Mesenchymal stem cell (in vitro differentiated cells and primary cell): ENCODE measurements around the gene P4HA3.

Source experiments
- DNase-seq: peaks from one replicate; pipeline ENCODE4 v3.0.0-alpha.2; 2013
- H2AFZ ChIP-seq: one replicate; pipeline ENCODE4 v1.6.1; 2013; ENCODE audit warnings: low read depth, mild to moderate bottlenecking, control low read depth, inconsistent platforms, low read length, moderate library complexity
- H2AK5ac ChIP-seq: 2 replicates; pipeline ENCODE4 v1.6.1; 2013; ENCODE audit warnings: low read length, moderate library complexity, mild to moderate bottlenecking, inconsistent platforms; ENCODE audit not compliant: severe bottlenecking
- H2BK120ac ChIP-seq: one replicate; pipeline ENCODE4 v1.6.1; 2013; ENCODE audit warnings: low read depth, mild to moderate bottlenecking, inconsistent platforms, low read length, moderate library complexity
- H2BK12ac ChIP-seq, 2 experiments: one replicate each; pipeline ENCODE4 v1.6.1; 2013; ENCODE audit warnings: inconsistent platforms in 2 of 2, low read length in 2 of 2, mild to moderate bottlenecking in 2 of 2, moderate library complexity in 2 of 2, control low read depth in 1 of 2
- H2BK15ac ChIP-seq: one replicate; pipeline ENCODE4 v1.6.1; 2013; ENCODE audit warnings: mild to moderate bottlenecking, low read depth, inconsistent platforms; ENCODE audit not compliant: poor library complexity, severe bottlenecking
- H2BK5ac ChIP-seq: 2 replicates; pipeline ENCODE4 v1.6.1; 2013; ENCODE audit warnings: low read depth, mild to moderate bottlenecking, low read length, control low read depth, inconsistent platforms; ENCODE audit not compliant: poor library complexity, severe bottlenecking
- H3K14ac ChIP-seq, 2 experiments: one replicate each; pipeline ENCODE4 v1.6.1; 2013; ENCODE audit warnings: inconsistent platforms in 2 of 2, low read length in 2 of 2, control low read depth in 1 of 2, mild to moderate bottlenecking in 1 of 2, moderate library complexity in 1 of 2
- H3K18ac ChIP-seq, 2 experiments: one replicate each; pipeline ENCODE4 v1.6.1; 2013; ENCODE audit warnings: inconsistent platforms in 2 of 2, low read length in 2 of 2, control low read depth in 1 of 2, low read depth in 1 of 2, mild to moderate bottlenecking in 1 of 2
- H3K23ac ChIP-seq, 2 experiments: one replicate each; pipeline ENCODE4 v1.6.1; 2013; ENCODE audit warnings: inconsistent platforms in 2 of 2, low read length in 2 of 2, mild to moderate bottlenecking in 2 of 2, moderate library complexity in 2 of 2, control low read depth in 1 of 2
- H3K27ac ChIP-seq: 2 replicates; pipeline ENCODE4 v1.5.1; 2013; ENCODE audit warnings: mild to moderate bottlenecking, moderate library complexity, low read length, control low read depth, inconsistent platforms; ENCODE audit not compliant: poor library complexity, severe bottlenecking
- H3K27me3 ChIP-seq, 2 experiments: 2 replicates each; pipeline versions ENCODE4 v1.6.1 to v1.7.0; 2013; ENCODE audit warnings: low read length in 2 of 2, mild to moderate bottlenecking in 2 of 2, moderate library complexity in 2 of 2, control low read depth in 1 of 2, inconsistent platforms in 1 of 2; ENCODE audit not compliant: control insufficient read depth in 1 of 2, insufficient read depth in 1 of 2
- H3K36me3 ChIP-seq, 2 experiments: 2 replicates each; pipeline versions ENCODE4 v1.6.1 to v1.7.0; 2013; ENCODE audit warnings: low read length in 2 of 2, control low read depth in 1 of 2, inconsistent platforms in 1 of 2, low read depth in 1 of 2, mild to moderate bottlenecking in 1 of 2; ENCODE audit not compliant: insufficient read depth in 2 of 2, control insufficient read depth in 1 of 2
- H3K4ac ChIP-seq, 2 experiments: one replicate each; pipeline ENCODE4 v1.6.1; 2013; ENCODE audit warnings: inconsistent platforms in 2 of 2, low read length in 2 of 2, mild to moderate bottlenecking in 2 of 2, moderate library complexity in 2 of 2, control low read depth in 1 of 2, low read depth in 1 of 2
- H3K4me1 ChIP-seq: 2 replicates; pipeline ENCODE4 v1.6.1; 2013; ENCODE audit warnings: low read depth, low read length, control low read depth; ENCODE audit not compliant: control insufficient read depth, insufficient read depth
- H3K4me2 ChIP-seq: 2 replicates; pipeline ENCODE4 v1.6.1; 2013; ENCODE audit warnings: low read length, mild to moderate bottlenecking, inconsistent platforms; ENCODE audit not compliant: poor library complexity, severe bottlenecking
- H3K4me3 ChIP-seq, 2 experiments: 2 replicates each; pipeline versions ENCODE4 v1.5.1 to v1.7.0; 2013; ENCODE audit warnings: low read length in 2 of 2, mild to moderate bottlenecking in 2 of 2, control low read depth in 1 of 2, low read depth in 1 of 2; ENCODE audit not compliant: insufficient read depth in 1 of 2
- H3K79me1 ChIP-seq: replicated peaks from 2 replicates; pipeline ENCODE4 v1.6.1; 2013; ENCODE audit warnings: mild to moderate bottlenecking, control low read depth, low read length, inconsistent platforms; ENCODE audit not compliant: poor library complexity, severe bottlenecking
- H3K9ac ChIP-seq: 2 replicates; pipeline ENCODE4 v1.7.0; 2013; ENCODE audit warnings: mild to moderate bottlenecking, low read length, moderate library complexity
- H3K9me3 ChIP-seq: 2 replicates; pipeline ENCODE4 v1.7.0; 2013; ENCODE audit warnings: mild to moderate bottlenecking, low read length; ENCODE audit not compliant: control insufficient read depth
- H4K8ac ChIP-seq: one replicate; pipeline ENCODE4 v1.6.1; 2013; ENCODE audit warnings: inconsistent platforms, mild to moderate bottlenecking, low read length, moderate library complexity
- H4K91ac ChIP-seq: one replicate; pipeline ENCODE4 v1.6.1; 2013; ENCODE audit warnings: mild to moderate bottlenecking, low read length, inconsistent platforms
- WGBS: methylation state at CpG from one replicate; pipeline ENCODE4 v1.1.7; 2013; ENCODE audit warnings: mixed read lengths; 5-methylcytosine and 5-hydroxymethylcytosine counted together

Gene P4HA3

DNA sequence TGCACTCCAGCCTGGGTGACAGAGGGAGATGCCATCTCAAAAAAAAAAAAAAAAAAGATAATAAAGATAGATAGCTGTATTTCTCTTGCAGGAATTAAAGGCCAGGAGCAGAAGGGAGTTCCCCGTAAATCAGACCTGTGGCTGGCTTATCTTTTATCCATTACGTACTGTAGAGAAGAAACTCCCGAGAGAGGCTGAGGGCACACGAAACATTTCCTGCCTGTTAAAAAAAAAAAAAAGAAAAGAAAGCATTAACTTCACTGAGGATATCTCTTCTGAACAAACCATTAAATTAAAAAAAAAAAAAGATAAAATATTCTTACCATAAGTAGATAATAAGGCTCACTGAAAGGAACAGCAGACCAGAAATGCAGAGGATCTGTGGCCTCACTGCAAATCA is 22.5 kb downstream of the P4HA3 start:
- Histone ChIP-seq H3K27ac (no peak overlapping the region), H2BK15ac (no peak overlapping the region), H3K27me3 (no peaks in the 10 kb centered on the region), H3K14ac (no peak overlapping the region), H3K9me3 (no peaks in the 10 kb centered on the region), H3K23ac (no peak overlapping the region), H3K4me2 (no peak overlapping the region), H2BK5ac (peak overlapping the region; percentile 57), H3K36me3 (no peaks in the 10 kb centered on the region), H3K4ac (no peak overlapping the region), H2AK5ac (no peak overlapping the region), H3K4me1 (peaks cover 2% of the 10 kb centered on the region), H2AFZ (no peak overlapping the region), H3K18ac (no peak overlapping the region), H4K8ac (no peak overlapping the region), H3K9ac (no peak overlapping the region), H4K91ac (no peak overlapping the region), H2BK120ac (no peak overlapping the region), H3K79me1 (no peaks in the 10 kb centered on the region), H2BK12ac (no peak overlapping the region), H3K4me3 (no peak overlapping the region)
- 50% methylated on average over 1 of the region's 4 CpGs for WGBS
- DNase-seq, result no peak

DNA sequence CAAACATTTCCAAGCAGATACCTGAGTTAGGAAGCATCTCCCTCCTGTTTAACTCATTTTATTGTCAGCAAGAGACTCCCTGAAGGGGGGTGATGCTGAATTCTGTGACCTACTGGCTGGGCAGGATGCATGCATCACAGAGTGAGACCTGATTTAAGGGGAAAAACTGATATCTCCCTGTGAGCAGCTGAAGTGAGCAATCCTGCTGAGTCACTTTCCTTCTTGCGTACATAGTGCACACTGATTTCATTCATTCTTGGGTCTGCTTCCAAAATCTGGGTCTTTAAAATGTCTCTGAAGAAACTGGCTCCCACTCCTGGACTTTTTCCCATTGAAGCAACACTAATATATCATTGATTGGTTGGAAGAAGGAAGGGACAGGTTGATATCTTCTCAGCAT is 23.3 kb downstream of the P4HA3 start:
- Histone ChIP-seq H3K4me2 (no peak overlapping the region), H2AFZ (peak overlapping the region; percentile 36), H3K4ac (no peak overlapping the region), H2BK12ac (no peak overlapping the region), H2BK5ac (no peak overlapping the region), H3K9ac (peak overlapping the region; percentile 51), H3K18ac (no peak overlapping the region), H3K23ac (no peak overlapping the region), H2BK15ac (no peak overlapping the region), H3K4me1 (peaks cover 2% of the 10 kb centered on the region), H2AK5ac (no peak overlapping the region), H3K27me3 (no peaks in the 10 kb centered on the region), H4K91ac (no peak overlapping the region), H3K79me1 (no peaks in the 10 kb centered on the region), H3K9me3 (no peaks in the 10 kb centered on the region), H4K8ac (no peak overlapping the region), H2BK120ac (no peak overlapping the region), H3K36me3 (no peaks in the 10 kb centered on the region), H3K4me3 (no peak overlapping the region), H3K14ac (no peak overlapping the region), H3K27ac (no peak overlapping the region)
- 0% methylated on average over 1 of the region's 1 CpG for WGBS
- peak; percentile 83 for DNase-seq

DNA sequence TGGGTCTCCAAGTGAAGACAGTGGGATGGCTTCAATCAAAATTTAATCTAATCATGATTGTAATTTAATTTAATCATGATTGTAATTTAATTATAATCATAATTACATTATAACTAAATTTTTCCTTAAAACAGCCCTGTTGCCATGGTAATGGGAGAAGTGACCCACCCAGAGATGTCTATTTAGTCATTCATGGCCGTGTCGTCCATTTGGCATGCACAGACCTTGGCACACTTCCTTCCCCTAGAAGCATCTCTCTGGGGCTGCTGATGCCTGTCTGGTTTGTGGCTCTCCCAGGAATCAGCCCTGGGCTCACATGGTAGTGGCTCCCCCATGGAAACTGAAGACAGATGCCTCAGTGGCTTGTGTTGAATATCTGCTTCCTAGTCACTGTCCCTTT is 27.0 kb downstream of the P4HA3 start:
- DNase-seq, result no peak
- no peak overlapping the region for H2BK5ac ChIP-seq
- no peak overlapping the region for H2BK120ac ChIP-seq

DNA sequence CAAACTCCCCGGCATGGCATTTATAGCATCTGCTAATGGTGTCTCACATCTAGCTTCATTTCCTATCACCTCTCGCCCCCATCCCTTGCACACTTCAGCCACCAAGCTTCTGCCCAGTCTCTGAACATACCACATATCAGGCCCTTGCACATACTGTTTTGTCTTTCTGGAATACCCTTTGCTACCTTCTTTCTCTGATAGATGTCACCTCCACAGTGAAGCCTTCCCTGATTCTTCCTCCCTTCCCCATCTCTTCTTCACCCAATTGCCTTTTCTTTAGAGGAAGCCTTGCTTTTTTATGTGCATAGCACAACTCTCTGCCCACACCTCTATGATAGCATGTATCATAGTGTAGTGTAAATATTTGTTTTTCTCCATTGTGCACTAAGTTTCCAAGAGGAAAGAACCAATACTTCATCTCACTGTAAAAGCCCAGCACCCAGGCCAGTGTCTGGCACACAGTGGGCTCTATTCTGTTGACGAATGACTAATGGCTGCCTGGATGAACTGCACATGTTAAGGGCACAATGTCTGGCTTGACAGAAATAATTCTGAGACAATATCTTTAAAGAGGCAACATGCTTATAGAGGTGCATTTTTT is 27.8 kb downstream of the P4HA3 start:
- H2BK120ac ChIP-seq, result no peak overlapping the region
- H3K4me1 ChIP-seq, result peaks cover 4% of the 10 kb centered on the region
- no peak overlapping the region for H2BK15ac ChIP-seq
- no peak overlapping the region for H2BK12ac ChIP-seq
- no peak overlapping the region for H3K23ac ChIP-seq
- no peaks in the 10 kb centered on the region for H3K36me3 ChIP-seq
- no peaks in the 10 kb centered on the region for H3K9me3 ChIP-seq
- H3K18ac ChIP-seq, result no peak overlapping the region
- WGBS, result 97% methylated on average over 3 of the region's 3 CpGs
- no peak for DNase-seq
- H3K27ac ChIP-seq, result no peak overlapping the region
- H2AK5ac ChIP-seq, result no peak overlapping the region
- H3K79me1 ChIP-seq, result no peaks in the 10 kb centered on the region
- H4K8ac ChIP-seq, result no peak overlapping the region
- no peak overlapping the region for H4K91ac ChIP-seq
- no peak overlapping the region for H2BK5ac ChIP-seq
- H3K4me3 ChIP-seq, result no peak overlapping the region
- no peak overlapping the region for H3K4ac ChIP-seq
- H2AFZ ChIP-seq, result no peak overlapping the region
- no peaks in the 10 kb centered on the region for H3K27me3 ChIP-seq
- no peak overlapping the region for H3K9ac ChIP-seq
- H3K14ac ChIP-seq, result no peak overlapping the region
- H3K4me2 ChIP-seq, result no peak overlapping the region

More for the DNA sequence above, 27.0 kb downstream of the P4HA3 start:
- no peaks in the 10 kb centered on the region for H3K27me3 ChIP-seq
- H3K4ac ChIP-seq, result no peak overlapping the region
- 81% methylated on average over 2 of the region's 2 CpGs for WGBS
- H2BK15ac ChIP-seq, result no peak overlapping the region
- no peak overlapping the region for H2AFZ ChIP-seq
- no peaks in the 10 kb centered on the region for H3K9me3 ChIP-seq
- H3K36me3 ChIP-seq, result no peaks in the 10 kb centered on the region
- H3K23ac ChIP-seq, result no peak overlapping the region
- H4K91ac ChIP-seq, result no peak overlapping the region
- no peak overlapping the region for H3K14ac ChIP-seq
- no peak overlapping the region for H3K9ac ChIP-seq
- H3K4me1 ChIP-seq, result peaks cover 2% of the 10 kb centered on the region
- no peak overlapping the region for H3K18ac ChIP-seq
- H3K4me3 ChIP-seq, result no peak overlapping the region
- no peak overlapping the region for H3K27ac ChIP-seq
- no peak overlapping the region for H4K8ac ChIP-seq
- no peak overlapping the region for H3K4me2 ChIP-seq
- no peak overlapping the region for H2AK5ac ChIP-seq
- no peaks in the 10 kb centered on the region for H3K79me1 ChIP-seq
- peak overlapping the region in 1 of 2 experiments; percentile 4 for H2BK12ac ChIP-seq
